ENCODE data around the gene CATSPER2. TPM values are rescaled to one million over a fixed set of nuclear protein-coding genes. Genes with fewer than 3 reads are reported as not detected.
"Not testable (repeated sequence)": the region's sequence is repeated elsewhere in the genome, so short reads cannot be mapped to it uniquely, and the experiment has no call there.

CATSPER2 gene
- total RNA-seq, 1 experiment from 2014 or later = 3.6 TPM

DNA sequence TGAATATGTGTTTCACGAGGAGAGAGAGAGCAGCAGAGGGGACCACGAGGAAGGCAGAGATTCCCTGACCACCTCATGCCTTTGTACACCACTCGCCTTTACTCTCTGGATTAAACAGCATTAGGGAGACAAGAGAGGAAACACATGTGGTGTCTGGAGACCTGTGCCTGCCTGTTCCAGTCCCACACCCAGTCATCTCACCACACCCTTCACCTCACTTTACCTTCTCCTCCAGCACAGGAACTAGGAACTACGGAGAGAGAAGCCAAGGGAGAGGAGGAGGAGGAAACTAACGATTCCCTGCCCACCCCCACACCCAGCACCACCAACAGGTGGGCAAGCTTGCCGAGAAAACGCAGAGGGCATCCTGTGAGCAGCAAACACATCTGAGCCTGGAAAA lies 44.0 kb upstream of the CATSPER2 start:
- DNase-seq (ENCODE audit: low read depth, low spot score); H3K9me2 ChIP-seq (ENCODE audit: insufficient read depth); POLR2A ChIA-PET; H3K4me3 ChIP-seq (replicated peaks in 1 of 2; ENCODE audit: low read depth in 1 of 2, low read length in 2 of 2); CTCF ChIA-PET; H3K9me3 ChIP-seq (ENCODE audit: control insufficient read depth in 1 of 2, insufficient read depth in 1 of 2, low read depth in 1 of 2, low read length in 2 of 2); H3K9ac ChIP-seq (ENCODE audit: low read length); BruUV-seq (replicated peaks); H2AFZ ChIP-seq (ENCODE audit: low read depth, low read length, poor library complexity, severe bottlenecking); H4K20me1 ChIP-seq (ENCODE audit: insufficient read depth); ATAC-seq; RAD21 ChIA-PET (ENCODE audit: low non-redundant PET in 1 of 2, low total read pairs in 2 of 2, uncharacterized antibody in 2 of 2, unreplicated experiment in 2 of 2); H3K27me3 ChIP-seq (ENCODE audit: insufficient read depth, low read length); intact Hi-C loops (cut with micrococcal nuclease); H3K36me3 ChIP-seq (ENCODE audit: control insufficient read depth in 1 of 2, insufficient read depth in 2 of 2, low read length in 2 of 2); H3K4me1 ChIP-seq (ENCODE audit: control insufficient read depth in 1 of 2, insufficient read depth in 2 of 2, low read length in 2 of 2); H3K27ac ChIP-seq (ENCODE audit: low read depth, low read length); H3K4me2 ChIP-seq (ENCODE audit: low read length); H3K79me2 ChIP-seq (ENCODE audit: insufficient read depth, low read length): not testable (repeated sequence)

DNA sequence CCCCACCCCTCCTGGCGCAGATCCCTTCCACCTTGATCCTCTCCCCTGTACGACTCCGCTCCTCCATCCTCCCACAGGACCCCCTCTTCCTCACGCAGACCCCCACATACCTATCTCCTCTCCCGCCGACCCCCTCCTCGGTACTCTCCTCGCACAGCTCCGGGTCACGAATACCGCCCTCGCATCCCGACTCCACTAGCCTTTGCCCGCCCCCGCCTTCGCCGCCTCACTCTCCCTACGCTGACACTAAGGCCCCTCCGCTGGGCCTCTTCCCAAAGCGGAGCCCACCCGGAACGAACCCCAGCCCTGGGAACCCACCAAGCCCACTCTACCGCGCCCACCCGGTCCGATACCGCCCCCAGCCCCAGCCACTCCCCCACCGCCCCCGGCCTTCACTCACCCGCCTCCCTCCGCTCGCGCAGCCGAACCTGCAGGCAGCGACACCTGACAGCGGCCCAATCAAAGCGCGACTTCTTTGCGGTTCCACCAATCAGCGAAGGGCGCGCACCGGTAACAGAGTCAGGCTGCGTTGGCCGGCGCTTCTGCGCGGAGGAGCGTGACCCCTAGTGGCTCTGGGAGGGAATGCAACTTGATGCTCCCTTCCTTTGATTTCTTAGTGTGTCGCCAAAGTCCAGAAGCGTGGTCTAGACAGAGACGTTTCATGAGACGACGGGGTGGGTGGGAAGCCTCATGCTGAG lies 41.1 kb upstream of the CATSPER2 start:
- CTCF ChIA-PET; H3K4me2 ChIP-seq (ENCODE audit: low read length); H3K9me3 ChIP-seq (ENCODE audit: control insufficient read depth in 1 of 2, insufficient read depth in 1 of 2, low read depth in 1 of 2, low read length in 2 of 2); POLR2A ChIA-PET; H2AFZ ChIP-seq (ENCODE audit: low read depth, low read length, poor library complexity, severe bottlenecking); H4K20me1 ChIP-seq (ENCODE audit: insufficient read depth); H3K27me3 ChIP-seq (ENCODE audit: insufficient read depth, low read length); H3K79me2 ChIP-seq (ENCODE audit: insufficient read depth, low read length); RAD21 ChIA-PET (ENCODE audit: low non-redundant PET in 1 of 2, low total read pairs in 2 of 2, uncharacterized antibody in 2 of 2, unreplicated experiment in 2 of 2); H3K9me2 ChIP-seq (ENCODE audit: insufficient read depth); intact Hi-C loops (cut with micrococcal nuclease); DNase-seq (ENCODE audit: low read depth, low spot score); BruUV-seq (replicated peaks); H3K4me1 ChIP-seq (ENCODE audit: control insufficient read depth in 1 of 2, insufficient read depth in 2 of 2, low read length in 2 of 2); H3K9ac ChIP-seq (ENCODE audit: low read length); H3K4me3 ChIP-seq (replicated peaks in 1 of 2; ENCODE audit: low read depth in 1 of 2, low read length in 2 of 2); H3K36me3 ChIP-seq (ENCODE audit: control insufficient read depth in 1 of 2, insufficient read depth in 2 of 2, low read length in 2 of 2); H3K27ac ChIP-seq (ENCODE audit: low read depth, low read length): not testable (repeated sequence)
- ATAC-seq = peak; percentile 83

DNA sequence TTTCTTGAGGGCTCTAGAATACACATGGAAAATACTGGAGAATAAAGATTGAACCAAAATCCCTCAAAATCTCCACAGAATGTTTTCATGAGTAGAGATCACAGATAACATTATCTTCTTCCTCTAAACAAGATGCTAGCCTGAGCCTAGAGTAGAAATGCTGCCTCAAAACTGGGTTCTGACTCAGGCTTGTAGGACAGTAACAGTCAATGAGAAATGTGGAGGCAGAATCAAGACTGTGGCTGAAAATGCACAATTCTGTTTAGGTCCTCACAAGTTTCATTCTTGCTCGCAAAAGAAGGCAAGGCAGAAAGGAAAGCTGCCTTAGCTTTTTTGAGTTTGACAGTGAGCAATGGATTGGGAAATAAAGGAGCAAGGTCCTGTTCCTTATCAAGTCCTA lies 25.5 kb upstream of the CATSPER2 start:
- H3K9me2 ChIP-seq (ENCODE audit: insufficient read depth); H3K4me1 ChIP-seq (ENCODE audit: control insufficient read depth in 1 of 2, insufficient read depth in 2 of 2, low read length in 2 of 2); H3K9me3 ChIP-seq (ENCODE audit: control insufficient read depth in 1 of 2, insufficient read depth in 1 of 2, low read depth in 1 of 2, low read length in 2 of 2); H3K79me2 ChIP-seq (ENCODE audit: insufficient read depth, low read length); RAD21 ChIA-PET (ENCODE audit: low non-redundant PET in 1 of 2, low total read pairs in 2 of 2, uncharacterized antibody in 2 of 2, unreplicated experiment in 2 of 2); H3K27ac ChIP-seq (ENCODE audit: low read depth, low read length); DNase-seq (ENCODE audit: low read depth, low spot score); H3K27me3 ChIP-seq (ENCODE audit: insufficient read depth, low read length); BruUV-seq (replicated peaks); H4K20me1 ChIP-seq (ENCODE audit: insufficient read depth); CTCF ChIA-PET; H3K4me3 ChIP-seq (replicated peaks in 1 of 2; ENCODE audit: low read depth in 1 of 2, low read length in 2 of 2); intact Hi-C loops (cut with micrococcal nuclease); POLR2A ChIA-PET; H2AFZ ChIP-seq (ENCODE audit: low read depth, low read length, poor library complexity, severe bottlenecking); H3K4me2 ChIP-seq (ENCODE audit: low read length); H3K9ac ChIP-seq (ENCODE audit: low read length); H3K36me3 ChIP-seq (ENCODE audit: control insufficient read depth in 1 of 2, insufficient read depth in 2 of 2, low read length in 2 of 2); ATAC-seq: not testable (repeated sequence)

DNA sequence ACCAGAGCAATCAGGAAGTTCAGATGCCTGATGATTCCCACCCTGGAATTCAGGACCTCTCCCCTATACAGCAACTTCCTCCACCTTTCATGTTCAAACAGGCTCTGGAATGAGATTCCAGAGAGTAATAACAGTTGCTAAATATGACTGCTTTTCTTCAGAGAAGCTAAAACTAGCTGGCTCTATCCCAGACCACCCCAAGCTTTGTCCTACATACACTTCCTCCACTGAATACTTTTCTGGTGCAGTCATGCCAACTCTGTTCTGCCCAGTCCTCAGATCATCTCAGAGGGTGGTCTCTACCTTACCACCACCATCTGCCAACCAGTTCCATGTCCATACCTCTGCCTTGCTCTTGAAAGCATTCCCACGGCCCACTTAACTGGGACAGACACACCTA lies 17.5 kb upstream of the CATSPER2 start:
- H3K9me3 ChIP-seq (ENCODE audit: control insufficient read depth in 1 of 2, insufficient read depth in 1 of 2, low read depth in 1 of 2, low read length in 2 of 2); H3K4me2 ChIP-seq (ENCODE audit: low read length); H3K9me2 ChIP-seq (ENCODE audit: insufficient read depth); H2AFZ ChIP-seq (ENCODE audit: low read depth, low read length, poor library complexity, severe bottlenecking); CTCF ChIA-PET; POLR2A ChIA-PET; intact Hi-C loops (cut with micrococcal nuclease); H4K20me1 ChIP-seq (ENCODE audit: insufficient read depth); RAD21 ChIA-PET (ENCODE audit: low non-redundant PET in 1 of 2, low total read pairs in 2 of 2, uncharacterized antibody in 2 of 2, unreplicated experiment in 2 of 2); H3K4me3 ChIP-seq (replicated peaks in 1 of 2; ENCODE audit: low read depth in 1 of 2, low read length in 2 of 2); H3K4me1 ChIP-seq (ENCODE audit: control insufficient read depth in 1 of 2, insufficient read depth in 2 of 2, low read length in 2 of 2); H3K27me3 ChIP-seq (ENCODE audit: insufficient read depth, low read length); H3K36me3 ChIP-seq (ENCODE audit: control insufficient read depth in 1 of 2, insufficient read depth in 2 of 2, low read length in 2 of 2); BruUV-seq (replicated peaks); H3K27ac ChIP-seq (ENCODE audit: low read depth, low read length); H3K9ac ChIP-seq (ENCODE audit: low read length); H3K79me2 ChIP-seq (ENCODE audit: insufficient read depth, low read length); DNase-seq (ENCODE audit: low read depth, low spot score); ATAC-seq: not testable (repeated sequence)
